H1 (cell line): ENCODE measurements around the gene NR3C1. TPM values are rescaled to one million over a fixed set of nuclear protein-coding genes. Genes with fewer than 3 reads are reported as not detected.

Experiments used
- BCL11A ChIP-seq, 2 experiments: IDR thresholded peaks; one replicate each; pipeline ENCODE4 v1.6.1; 2011; ENCODE audit warnings: low read depth in 2 of 2, low read length in 2 of 2, mild to moderate bottlenecking in 2 of 2
- CHD1 ChIP-seq: IDR thresholded peaks from 2 replicates; pipeline ENCODE4 v1.6.1; 2012; ENCODE audit warnings: low read depth, low read length, improper control_type of control experiment
- CTBP2 ChIP-seq: IDR thresholded peaks from 2 replicates; pipeline ENCODE4 v1.7.0; 2011; ENCODE audit warnings: borderline replicate concordance, mild to moderate bottlenecking, moderate library complexity, mixed read lengths, low read length; ENCODE audit not compliant: insufficient read depth, insufficient read length
- HDAC6 ChIP-seq: IDR thresholded peaks from one replicate; pipeline ENCODE4 v1.7.1; 2012; ENCODE audit warnings: low read depth, mild to moderate bottlenecking, inconsistent platforms, low read length, moderate library complexity
- JUND ChIP-seq: IDR thresholded peaks from 2 replicates; pipeline ENCODE4 v1.6.1; 2011; ENCODE audit warnings: mild to moderate bottlenecking, improper control_type of control experiment, low read length
- NRF1 ChIP-seq: IDR thresholded peaks from 2 replicates; pipeline ENCODE4 v1.6.1; 2011; ENCODE audit warnings: mild to moderate bottlenecking, low read depth, low read length, improper control_type of control experiment
- POLR2A ChIP-seq, 2 experiments: IDR thresholded peaks; 1 replicate in 1 of 2; 2 replicates in 1 of 2; pipeline ENCODE4 v1.6.1; 2011; ENCODE audit warnings: low read depth in 2 of 2, low read length in 2 of 2, mild to moderate bottlenecking in 2 of 2; ENCODE audit errors: control extremely low read depth in 1 of 2
- RFX5 ChIP-seq: IDR thresholded peaks from 2 replicates; pipeline ENCODE4 v1.6.1; 2011; ENCODE audit warnings: low read depth, low read length, improper control_type of control experiment, borderline replicate concordance
- SAP30 ChIP-seq: fragments of 300-600 bp; sonication (generic); IDR thresholded peaks from 2 replicates; pipeline ENCODE4 v1.7.1; 2012; ENCODE audit warnings: low read length, moderate library complexity, mild to moderate bottlenecking, inconsistent platforms; ENCODE audit not compliant: insufficient read depth, insufficient replicate concordance
- SIRT6 ChIP-seq: IDR thresholded peaks from one replicate; pipeline ENCODE4 v1.7.1; 2012; ENCODE audit warnings: low read length, inconsistent platforms
- SRF ChIP-seq: IDR thresholded peaks from 2 replicates; pipeline ENCODE4 v1.6.1; 2011; ENCODE audit warnings: mild to moderate bottlenecking, low read depth, low read length, moderate library complexity
- YY1 ChIP-seq: IDR thresholded peaks from 2 replicates; pipeline ENCODE4 v1.6.1; 2011; ENCODE audit warnings: low read depth, mild to moderate bottlenecking, low read length
- polyA plus RNA-seq, 7 experiments: library from polyadenylated mRNA; depleted of rRNA in 3 of 7; stranded (reverse) in 5 of 7; unstranded in 2 of 7; fragments of >200 nt in 5 of 7; fragments of 200-250 nt in 2 of 7; gene quantifications; 1 replicate in 5 of 7; 2 replicates in 1 of 7; 4 replicates in 1 of 7; pipeline versions ENCODE4 v1.2.1 to v1.2.3, GENCODE V29; 2011 to 2013; ENCODE audit warnings: missing spikeins in 2 of 7, mixed read lengths in 2 of 7
- total RNA-seq: library from RNA; stranded (reverse); fragmentation: NEBNext Ultra II Directional; extraction: Animal tissue kit (Norgen Biotek cat#: 25700); gene quantifications from 2 replicates; pipeline ENCODE4 v1.2.1, GENCODE V29; 2021

The NR3C1 gene
- total and polyA plus RNA-seq, 2 of the 8 experiments (the other 6 are each of a cell fraction or from before 2014, with no cell fraction given) = 1.7 to 5.4 TPM

DNA sequence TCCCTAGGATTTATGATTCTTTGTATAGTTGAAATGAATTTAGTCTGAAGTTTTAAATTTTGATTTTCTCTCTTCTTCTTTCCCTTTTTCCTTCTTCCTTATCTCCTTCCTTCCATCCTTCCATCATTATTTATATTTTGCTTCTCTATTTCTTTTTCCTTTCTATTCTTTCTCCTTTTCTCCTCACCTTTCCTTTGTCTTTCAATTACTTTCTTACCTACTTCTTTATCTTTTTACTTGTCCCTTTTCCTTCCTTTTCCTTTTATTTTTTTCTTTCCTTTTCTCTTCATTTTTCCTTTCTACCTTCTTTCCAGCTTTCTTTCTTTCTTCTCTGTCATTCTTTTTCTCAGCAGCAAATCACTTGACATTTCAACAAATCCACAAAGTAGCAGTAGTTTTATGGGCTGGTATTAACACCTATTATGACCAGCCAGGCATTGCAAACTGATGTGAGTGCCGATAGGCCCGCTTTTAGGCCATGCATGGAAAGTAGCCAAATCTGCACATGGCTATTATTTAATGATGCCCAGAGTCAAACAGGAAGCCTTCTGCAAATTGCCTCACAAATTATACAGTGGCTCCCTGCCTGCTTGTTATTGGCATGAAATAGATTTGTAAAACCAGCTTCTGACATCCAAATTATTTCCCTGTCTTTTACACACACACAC, 37.1 kb upstream of the NR3C1 start (continued):
- TF ChIP-seq HDAC6 (no peak), CHD1 (no peak), SRF (no peak), SAP30 (no peak), SIRT6 (no peak), POLR2A (IDR thresholded peaks at IDR 0.05; ENCODE audit: control extremely low read depth in 1 of 2, low read depth in 2 of 2, low read length in 2 of 2) (no peak), NRF1 (no peak), RFX5 (no peak), YY1 (no peak), BCL11A (IDR thresholded peaks at IDR 0.05; ENCODE audit: low read depth in 2 of 2, low read length in 2 of 2) (no peak), CTBP2 (no peak), JUND (no peak)
